Measurements from ENCODE around the gene FAM163A.
"Not testable (repeated sequence)": the region's sequence is repeated elsewhere in the genome, so short reads cannot be mapped to it uniquely, and the experiment has no call there.

The FAM163A gene

GRCh38 chr1:179794669-179795068 is 51.6 kb downstream of the FAM163A start:
- DNase-seq, result no peak

GRCh38 chr1:179798213-179798863 is 55.2 kb downstream of the FAM163A start:
- no peak for DNase-seq

GRCh38 chr1:179798864-179799516 is 55.9 kb downstream of the FAM163A start:
- no peak for DNase-seq

- DNase-seq, result no peak
Observed at GRCh38 chr1:179800481-179800880, 57.4 kb downstream of the FAM163A start.

GRCh38 chr1:179803104-179803503 is 60.0 kb downstream of the FAM163A start:
- DNase-seq, result no peak

- no peak for DNase-seq
Observed at GRCh38 chr1:179803918-179804317, 60.8 kb downstream of the FAM163A start.

- DNase-seq, result not testable (repeated sequence)
Observed at GRCh38 chr1:179804417-179804816, 61.3 kb downstream of the FAM163A start.

GRCh38 chr1:179805291-179806195 is 62.5 kb downstream of the FAM163A start:
- no peak for DNase-seq

- no peak for DNase-seq
Observed at GRCh38 chr1:179806333-179806732, 63.2 kb downstream of the FAM163A start.

GRCh38 chr1:179807291-179807690 is 64.2 kb downstream of the FAM163A start:
- DNase-seq, result no peak

GRCh38 chr1:179807691-179808485 is 64.8 kb downstream of the FAM163A start:
- no peak for DNase-seq

GRCh38 chr1:179808503-179808902 is 65.4 kb downstream of the FAM163A start:
- DNase-seq, result no peak

- peak; percentile 72 for DNase-seq
Observed at GRCh38 chr1:179809506-179810366, 66.6 kb downstream of the FAM163A start.

GRCh38 chr1:179810367-179810715 is 67.2 kb downstream of the FAM163A start:
- no peak for DNase-seq

GRCh38 chr1:179812501-179813292 is 69.6 kb downstream of the FAM163A start:
- DNase-seq, result no peak

- no peak for DNase-seq
Observed at GRCh38 chr1:179813626-179814545, 70.8 kb downstream of the FAM163A start.

- DNase-seq, result no peak
Observed at GRCh38 chr1:179814546-179814838, 71.4 kb downstream of the FAM163A start.

- no peak for DNase-seq
Observed at GRCh38 chr1:179815641-179816040, 72.5 kb downstream of the FAM163A start.

GRCh38 chr1:179816196-179816960 is 73.3 kb downstream of the FAM163A start:
- DNase-seq, result no peak

All from activated CD4-positive, alpha-beta T cell treated with anti-CD3 and anti-CD28 coated beads, Interleukin-10, Interleukin-2, amounts not matched to agents 100 ng/mL and 50 ng/mL, durations not matched to agents 16 hours and 8 hours (primary cell).